Stimulated activated CD4-positive, alpha-beta T cell treated with anti-CD3 and anti-CD28 coated beads, TNF-alpha, amount 100 ng/mL, for 1 hour (primary cell): Measurements from ENCODE around the gene ACER3.
"Not testable (repeated sequence)": the region's sequence is repeated elsewhere in the genome, so short reads cannot be mapped to it uniquely, and the experiment has no call there.

Experiments
- DNase-seq, 3 donors: peaks; one replicate each; pipeline ENCODE4 v3.0.0-alpha.2; 2020; ENCODE audit warnings: low read depth in 3 of 3, low spot score in 1 of 3

Gene ACER3

DNA sequence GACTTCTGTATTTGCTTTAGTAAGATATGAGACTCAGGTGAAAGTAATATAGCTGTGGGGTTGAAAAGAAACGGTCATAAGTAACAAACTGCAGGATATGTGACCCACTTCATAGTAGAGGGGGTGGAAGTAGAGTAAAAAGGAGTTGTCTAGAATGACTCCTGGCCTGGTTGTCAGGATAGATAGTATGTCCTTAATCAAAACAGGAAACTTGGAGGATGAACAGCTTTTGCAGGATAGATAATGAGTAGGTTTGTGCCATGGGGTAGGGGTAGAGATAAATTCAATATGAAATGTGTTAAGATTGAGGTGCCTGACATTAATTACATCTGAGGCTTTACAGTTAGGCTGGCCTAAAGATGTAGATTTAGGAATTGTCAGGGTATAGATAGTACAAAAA lies 126.5 kb downstream of the ACER3 start:
- no peak for DNase-seq

DNA sequence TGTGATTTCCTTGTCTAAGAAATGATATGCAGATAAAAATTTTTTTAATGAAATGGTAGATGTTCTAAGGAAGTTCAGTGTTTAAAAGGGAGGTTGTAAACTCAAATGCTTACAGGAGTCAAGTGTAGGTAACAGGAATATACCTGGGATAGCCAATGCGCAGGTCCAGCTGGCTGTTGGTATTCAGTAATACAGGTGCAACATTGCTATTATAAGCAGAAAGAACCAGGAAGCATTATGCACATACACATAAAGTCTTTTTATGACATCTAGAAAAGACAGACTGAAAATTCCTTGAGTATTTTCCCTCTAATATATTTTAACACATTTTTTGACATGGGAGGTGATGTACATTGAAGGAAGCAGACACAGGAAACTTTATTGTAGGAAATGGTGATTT lies 129.9 kb downstream of the ACER3 start:
- DNase-seq = no peak

- DNase-seq = no peak
Observed at GRCh38 chr11:76995081-76995576, 134.4 kb downstream of the ACER3 start.

- DNase-seq = no peak
Observed at GRCh38 chr11:76997512-76997911, 136.8 kb downstream of the ACER3 start.

- DNase-seq = no peak
Observed at GRCh38 chr11:76999597-76999996, 138.9 kb downstream of the ACER3 start.

GRCh38 chr11:77001613-77002012 lies 140.9 kb downstream of the ACER3 start:
- DNase-seq = no peak

- no peak for DNase-seq
Observed at GRCh38 chr11:77002776-77003175, 142.1 kb downstream of the ACER3 start.

DNA sequence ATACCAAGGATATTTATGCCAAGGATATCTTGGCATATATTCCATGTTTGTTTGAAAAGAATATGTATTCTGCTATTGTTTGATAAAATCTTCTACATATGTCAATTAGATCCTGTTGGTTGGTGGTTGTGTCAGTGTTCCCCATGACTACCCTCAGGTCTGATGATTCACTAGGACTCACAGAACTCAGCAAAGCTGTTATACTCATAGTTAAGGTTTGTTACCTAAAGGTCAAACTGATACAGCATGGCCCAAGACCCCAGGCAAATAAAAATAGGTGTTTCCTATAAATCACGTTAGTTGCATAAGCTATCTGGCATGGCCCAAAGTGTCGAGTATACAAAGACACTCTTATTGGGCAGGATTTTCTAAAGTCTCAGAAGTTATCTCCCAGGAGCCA lies 143.2 kb downstream of the ACER3 start:
- DNase-seq = no peak

DNA sequence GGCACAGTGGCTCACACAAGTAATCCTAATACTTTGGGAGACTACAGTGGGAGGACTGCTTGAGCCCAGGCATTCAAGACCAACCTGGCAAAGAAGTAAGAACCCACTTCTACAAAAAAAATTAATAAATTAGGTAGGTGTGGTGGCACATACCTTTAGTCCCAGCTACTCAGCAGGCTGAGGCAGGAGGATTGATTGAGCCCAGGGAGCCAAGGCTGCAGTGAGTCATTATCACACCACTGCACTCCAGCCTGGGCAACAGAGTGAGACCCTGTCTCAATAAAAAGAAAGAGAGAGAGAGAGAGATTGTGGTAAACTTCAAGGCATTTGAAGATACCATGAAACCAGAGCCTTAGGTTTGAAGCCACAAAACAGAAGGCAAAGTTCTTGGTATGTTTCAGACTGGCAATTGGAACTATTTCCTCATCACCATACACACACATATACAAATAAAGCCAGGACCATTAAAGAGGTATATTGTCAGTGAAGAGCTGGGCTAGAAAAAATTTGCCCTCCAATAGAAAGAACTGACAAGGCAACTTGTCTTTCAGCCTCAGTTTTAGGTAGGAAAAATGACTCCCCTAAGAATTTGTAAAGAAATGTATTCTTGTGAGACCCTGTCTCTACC lies 148.9 kb downstream of the ACER3 start:
- no peak for DNase-seq

- no peak for DNase-seq
Observed at GRCh38 chr11:77014669-77015068, 154.0 kb downstream of the ACER3 start.

DNA sequence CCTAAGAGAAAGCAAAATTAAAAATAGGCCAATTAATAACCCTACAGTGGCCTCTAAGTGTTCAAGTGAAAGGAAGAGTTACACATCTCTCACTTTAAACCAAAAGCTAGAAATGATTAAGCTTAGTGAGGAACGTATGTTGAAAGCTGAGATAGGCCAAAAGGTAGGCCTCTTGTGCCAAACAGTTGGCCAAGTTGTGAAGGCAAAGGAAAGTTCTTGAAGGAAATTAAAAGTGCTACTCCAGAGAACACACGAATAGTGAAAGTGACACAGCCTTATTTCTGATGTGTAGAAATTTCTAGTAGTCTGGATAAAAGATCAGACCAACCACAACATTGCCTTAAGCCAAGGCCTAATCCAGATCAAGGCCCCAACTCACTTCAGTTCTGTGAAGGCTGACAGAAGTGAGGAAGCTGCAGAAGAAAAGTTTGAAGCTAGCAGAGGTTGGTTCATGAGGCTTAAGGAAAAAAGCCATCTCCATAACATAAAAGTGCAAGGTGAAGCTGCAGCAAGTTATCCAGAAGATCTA lies 157.7 kb downstream of the ACER3 start:
- DNase-seq = not testable (repeated sequence)

- DNase-seq = no peak
Observed at GRCh38 chr11:77019976-77020595, 159.4 kb downstream of the ACER3 start.

GRCh38 chr11:77020734-77021133 lies 160.0 kb downstream of the ACER3 start:
- no peak for DNase-seq

GRCh38 chr11:77024745-77025144 lies 164.0 kb downstream of the ACER3 start:
- DNase-seq = no peak

DNA sequence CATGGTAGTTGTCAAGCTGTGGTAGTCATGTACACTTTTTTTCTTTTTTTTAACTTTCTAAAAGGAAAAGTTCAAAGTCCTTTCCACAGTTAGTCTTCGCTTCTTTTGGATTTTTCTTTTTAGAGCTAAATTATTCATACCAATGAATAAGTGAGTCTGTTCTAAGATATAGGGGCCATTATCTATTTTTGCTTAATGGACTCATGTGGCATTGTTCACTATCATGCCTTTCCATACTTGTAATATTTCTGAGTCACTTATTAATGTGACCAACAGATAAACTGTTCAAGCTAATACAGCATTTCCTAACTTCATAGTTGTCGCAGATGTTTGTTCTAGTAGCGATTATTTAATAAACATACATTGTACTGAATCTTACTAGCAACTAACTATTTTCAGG lies 165.5 kb downstream of the ACER3 start:
- no peak for DNase-seq

DNA sequence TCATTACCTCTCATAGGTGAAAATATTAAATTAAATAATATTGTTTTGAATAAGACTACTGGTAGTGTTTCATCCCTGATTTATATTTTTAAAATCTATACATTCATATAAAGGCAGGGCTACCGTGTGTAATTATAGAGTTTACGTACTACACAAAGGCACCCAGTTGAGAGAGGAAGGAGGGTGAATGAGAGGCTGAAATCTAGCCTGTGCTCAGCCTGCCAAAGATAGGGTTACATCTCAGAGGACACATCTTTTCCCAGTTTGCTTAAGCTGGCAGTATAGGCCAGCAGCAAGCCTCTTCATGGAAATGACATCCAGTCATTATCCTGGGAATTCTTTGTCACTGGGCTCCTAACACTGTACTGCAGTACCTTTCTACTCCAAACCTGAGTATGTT lies 166.0 kb downstream of the ACER3 start:
- DNase-seq = no peak

DNA sequence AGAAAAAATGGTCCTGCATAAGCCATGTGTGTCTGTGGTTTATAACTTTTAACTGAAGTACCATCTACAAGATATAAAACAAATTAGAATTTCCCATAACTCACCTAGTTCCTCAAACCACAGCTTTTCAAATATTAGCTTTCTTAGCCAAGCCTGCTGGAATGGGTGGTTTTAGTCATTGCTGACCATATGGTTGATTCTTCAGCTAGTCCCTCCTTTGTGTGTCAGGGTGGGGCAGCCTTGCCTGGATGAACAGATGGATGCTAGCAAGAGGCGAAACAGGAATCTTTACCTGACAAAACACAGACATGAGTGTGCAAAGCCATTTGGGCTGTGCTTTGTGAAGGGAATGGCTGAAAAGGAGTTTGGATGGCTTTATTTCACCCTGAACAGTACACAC lies 166.6 kb downstream of the ACER3 start:
- DNase-seq = no peak

DNA sequence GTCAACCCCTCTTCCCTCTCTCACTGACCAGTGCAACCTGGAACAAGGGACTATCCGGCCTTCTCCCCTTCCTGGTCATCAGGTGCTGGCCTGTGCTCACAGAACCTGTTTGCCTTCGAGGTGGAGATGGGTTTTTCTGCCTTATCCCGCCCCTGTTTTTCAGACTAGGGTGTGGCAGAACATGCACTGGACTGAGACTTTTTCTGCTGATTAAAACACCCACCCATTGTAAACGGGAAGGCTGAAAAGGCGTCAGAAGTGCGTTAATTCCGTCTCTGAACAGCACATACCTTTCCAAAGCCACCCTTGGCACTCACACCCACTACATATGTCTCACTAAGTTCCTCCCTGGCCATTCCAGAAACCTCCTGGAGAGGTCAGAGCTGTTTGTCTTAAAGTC lies 169.1 kb downstream of the ACER3 start:
- no peak for DNase-seq

DNA sequence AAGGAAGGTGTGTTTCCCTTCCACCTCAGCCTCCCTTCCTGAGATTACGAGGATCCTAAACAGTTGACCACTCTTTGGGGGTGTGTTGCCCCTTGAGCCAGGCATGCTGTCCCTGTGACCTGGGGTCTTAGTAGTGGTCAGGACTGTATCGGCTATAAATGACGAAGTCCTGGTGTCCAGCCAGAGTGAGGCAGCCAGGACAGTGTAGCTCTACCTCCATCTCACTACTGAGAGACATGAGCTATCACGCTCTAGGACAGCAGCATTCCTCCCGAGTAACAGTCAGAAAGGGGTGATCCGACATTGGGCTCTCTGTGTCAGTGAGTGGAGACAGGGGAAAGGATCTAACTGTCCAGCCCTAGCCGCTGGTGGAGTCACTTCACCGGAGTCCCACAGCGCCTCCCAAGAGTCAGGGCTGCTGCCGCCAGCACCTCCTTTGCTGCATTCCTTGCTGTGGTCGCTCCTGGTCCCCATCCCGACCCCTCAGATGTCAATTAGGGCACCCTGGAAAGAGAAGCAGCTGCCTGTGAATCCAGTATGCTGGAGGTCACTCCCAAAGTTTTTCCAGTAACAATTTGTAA lies 170.2 kb downstream of the ACER3 start:
- DNase-seq = no peak

GRCh38 chr11:77031599-77031998 lies 170.9 kb downstream of the ACER3 start:
- DNase-seq = no peak

DNA sequence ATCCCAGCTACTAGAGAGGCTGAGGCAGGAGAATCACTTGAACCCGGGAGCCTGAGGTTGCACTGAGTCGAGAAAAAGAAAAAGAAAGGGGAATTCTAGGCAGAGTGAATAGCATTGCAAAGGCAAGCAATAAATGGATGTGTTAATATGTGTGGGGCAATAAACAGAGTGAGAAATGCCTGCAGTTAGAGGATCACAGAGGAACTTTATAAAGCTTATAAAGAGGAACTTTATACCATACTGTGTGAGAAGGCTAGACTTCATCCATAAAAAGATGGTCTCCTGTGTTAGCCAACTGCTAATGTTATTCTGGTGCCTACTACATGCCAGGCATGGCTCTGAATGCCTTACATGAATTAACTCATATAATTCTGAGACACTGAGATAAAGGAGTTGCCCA lies 174.3 kb downstream of the ACER3 start:
- no peak for DNase-seq

- DNase-seq = no peak
Observed at GRCh38 chr11:77035580-77035979, 174.9 kb downstream of the ACER3 start.
